K562 (cell line): ENCODE results near the gene AGRN. TPM values are rescaled to one million over a fixed set of nuclear protein-coding genes. Genes with fewer than 3 reads are reported as not detected.

Source experiments
- ATAC-seq: fragments of 200-7000 bp; cut with Tn5 transposase; 3 replicates; pipeline ENCODE4 v1.9.1; 2020; ENCODE audit warnings: moderate library complexity
- BruUV-seq: library from RNA; stranded (reverse); fragments of 400-500 nt; replicated peaks from 2 replicates; lab custom pipeline; 2021; lab: Mats Ljungman, UMichigan
- CTCF ChIA-PET: fragments of 300-600 bp; formaldehyde crosslinking; extraction: SDS; loops from one replicate; lab custom pipeline; 2021; ENCODE audit warnings: low intra/inter-chr PET ratio; lab: Yijun Ruan, JAX
- POLR2A ChIA-PET: fragments of 300-600, 350-650 bp; sonication (Branson Sonifier 250); formaldehyde crosslinking; extraction: SDS; loops from one replicate; lab custom pipeline; 2021; ENCODE audit warnings: antibody characterized with exemption, inconsistent platforms; lab: Yijun Ruan, JAX
- DNase-seq, 4 experiments: peaks; one replicate each; pipeline versions ENCODE4 v3.0.0 to v3.0.0-alpha.2; 2011 to 2018; ENCODE audit warnings: low spot score in 3 of 4, mixed read lengths in 3 of 4; ENCODE audit errors: extremely low read depth in 1 of 4
- FAIRE-seq: peaks from 2 replicates; lab custom pipeline; 2011; peaks lifted over from hg19 to GRCh38; lab: Jason Lieb, UNC
- H2AFZ ChIP-seq: 2 replicates; pipeline ENCODE4 v1.6.0; 2011; ENCODE audit warnings: low read depth, low read length, control low read depth, inconsistent platforms
- H3K27ac ChIP-seq: fragments of 200-600 bp; 3 replicates; pipeline ENCODE4 v1.8.0; 2011; ENCODE audit warnings: low read depth, mild to moderate bottlenecking, control low read depth, inconsistent platforms, low read length, moderate library complexity, mixed read lengths; ENCODE audit errors: extremely low read depth
- H3K27me3 ChIP-seq, 2 experiments: fragments of 300-600 bp in 1 of 2; 2 replicates in 1 of 2; 3 replicates in 1 of 2; pipeline versions ENCODE4 v1.6.0 to v1.8.0; 2011; ENCODE audit warnings: inconsistent platforms in 2 of 2, low read length in 2 of 2, mild to moderate bottlenecking in 1 of 2, mixed read lengths in 1 of 2, moderate library complexity in 1 of 2; ENCODE audit not compliant: control insufficient read depth in 2 of 2, insufficient read depth in 2 of 2
- H3K36me3 ChIP-seq: fragments of 300-600 bp; 3 replicates; pipeline ENCODE4 v1.8.0; 2011; ENCODE audit warnings: mild to moderate bottlenecking, low read length, inconsistent platforms; ENCODE audit not compliant: control insufficient read depth, insufficient read depth
- H3K4me1 ChIP-seq, 2 experiments: fragments of 200-600 bp in 1 of 2; replicated peaks in 1 of 2; 2 replicates in 1 of 2; 3 replicates in 1 of 2; pipeline versions ENCODE4 v1.5.1 to v1.8.0; 2011; ENCODE audit warnings: inconsistent platforms in 2 of 2, low read length in 2 of 2, mild to moderate bottlenecking in 1 of 2, mixed read lengths in 1 of 2, moderate library complexity in 1 of 2; ENCODE audit not compliant: control insufficient read depth in 2 of 2, insufficient read depth in 2 of 2
- H3K4me2 ChIP-seq: 2 replicates; pipeline ENCODE4 v1.6.1; 2011; ENCODE audit warnings: low read length, control low read depth, inconsistent platforms, mixed read lengths; ENCODE audit not compliant: insufficient read depth
- H3K4me3 ChIP-seq: fragments of 200-600 bp; sonication (generic), shearing (Covaris generic); 2 replicates; pipeline ENCODE4 v1.5.1; 2016; ENCODE audit warnings: control low read depth, inconsistent platforms
- H3K79me2 ChIP-seq: fragments of 200-600 bp; 3 replicates; pipeline ENCODE4 v1.8.0; 2011; ENCODE audit warnings: low read length, inconsistent platforms; ENCODE audit not compliant: control insufficient read depth, insufficient read depth
- H3K9ac ChIP-seq, 2 experiments: 2 replicates each; pipeline versions ENCODE4 v1.6.0 to v1.6.1; 2011; ENCODE audit warnings: low read depth in 2 of 2, low read length in 2 of 2, control low read depth in 1 of 2, inconsistent platforms in 1 of 2, mild to moderate bottlenecking in 1 of 2, mixed read lengths in 1 of 2; ENCODE audit not compliant: insufficient read depth in 1 of 2
- H3K9me1 ChIP-seq: one replicate; pipeline ENCODE4 v1.6.0; 2011; ENCODE audit warnings: inconsistent platforms, mild to moderate bottlenecking, low read length, moderate library complexity; ENCODE audit not compliant: control insufficient read depth, insufficient read depth
- H3K9me3 ChIP-seq: replicated peaks from 2 replicates; pipeline ENCODE4 v1.5.1; 2011; ENCODE audit warnings: low read depth, low read length, inconsistent platforms; ENCODE audit not compliant: control insufficient read depth, insufficient read depth
- H4K20me1 ChIP-seq: replicated peaks from 2 replicates; pipeline ENCODE4 v1.6.1; 2011; ENCODE audit warnings: low read length, inconsistent platforms, mixed read lengths; ENCODE audit not compliant: control insufficient read depth, insufficient read depth
- FOXK1 ChIP-seq: sonication (generic); formaldehyde crosslinking; IDR thresholded peaks from 2 replicates; pipeline ENCODE4 v1.8.0; 2022; ENCODE audit warnings: missing genetic modification reagents, mild to moderate bottlenecking, borderline replicate concordance
- ILK ChIP-seq: fragments of 450-650 bp; IDR thresholded peaks from 2 replicates; pipeline ENCODE4 v1.6.1; 2016; ENCODE audit warnings: missing genetic modification characterization, low read depth, mild to moderate bottlenecking, missing compliant biosample characterization, moderate library complexity, borderline replicate concordance
- MED1 ChIP-seq: sonication (generic); formaldehyde crosslinking; IDR thresholded peaks from 2 replicates; pipeline ENCODE4 v1.8.1; 2023; ENCODE audit warnings: missing genetic modification reagents, borderline replicate concordance
- MYNN ChIP-seq, 2 experiments: sonication (generic); formaldehyde crosslinking in 1 of 2; IDR thresholded peaks; 2 replicates each; pipeline versions ENCODE4 v1.5.0 to v1.6.1; 2016 to 2020; ENCODE audit warnings: antibody characterized with exemption in 1 of 2, missing genetic modification reagents in 1 of 2
- TGIF2 ChIP-seq: sonication (generic); formaldehyde crosslinking; IDR thresholded peaks from 2 replicates; pipeline ENCODE4 v1.8.1; 2022; ENCODE audit warnings: mild to moderate bottlenecking, missing genetic modification reagents, moderate library complexity
- TRIM28 ChIP-seq: fragments of 450-650 bp; IDR thresholded peaks from 2 replicates; pipeline ENCODE4 v1.6.1; 2017
- U2AF1 ChIP-seq: fragments of 200-400 bp; formaldehyde crosslinking; optimal IDR thresholded peaks from 2 replicates; pipeline ENCODE3; 2017; ENCODE audit warnings: mild to moderate bottlenecking, low read depth, low read length, moderate library complexity
- WHSC1 ChIP-seq: IDR thresholded peaks from one replicate; pipeline ENCODE4 v1.6.1; 2012; ENCODE audit warnings: low read length, control low read depth, inconsistent platforms
- XRCC4 ChIP-seq: IDR thresholded peaks from one replicate; pipeline ENCODE4 v1.6.1; 2011; ENCODE audit not compliant: insufficient read depth, insufficient read length; ENCODE audit errors: extremely low read depth
- ZNF274 ChIP-seq: IDR thresholded peaks from 2 replicates; pipeline ENCODE4 v1.6.1; 2011; ENCODE audit warnings: low read depth, mild to moderate bottlenecking, low read length, moderate library complexity, borderline replicate concordance
- WGBS: fragments of 100-300 bp; shearing (Covaris generic); methylation state at CpG from one replicate; pipeline ENCODE4 v1.1.6; 2016; ENCODE audit warnings: low coverage, mixed read lengths; ENCODE audit not compliant: insufficient coverage; ENCODE audit errors: missing lambda C conversion rate; 5-methylcytosine and 5-hydroxymethylcytosine counted together
- in situ Hi-C: fragments of 300-500 bp; cut with MboI; formaldehyde crosslinking; loops from 4 replicates; pipeline ENCODE4 v1.15.0; 2018; ENCODE audit warnings: inconsistent platforms, mixed read lengths
- intact Hi-C: fragments of 100-400 bp; cut with micrococcal nuclease; formaldehyde crosslinking; loops from 2 replicates; pipeline ENCODE4 v1.14.2; 2022
- polyA plus RNA-seq, 8 experiments: library from polyadenylated mRNA; depleted of rRNA in 4 of 8; stranded (reverse) in 5 of 8; unstranded in 3 of 8; fragments of >200 nt; fragmentation: Nextera tagmentation in 2 of 8; fragmentation: Illumina TruSeq in 1 of 8; extraction: Ambion mirVana in 2 of 8; extraction: Trizol in 1 of 8; gene quantifications; 2 replicates each; pipeline versions ENCODE4 v1.2.1 to v1.2.3, GENCODE V29; 2011 to 2014; ENCODE audit warnings: inconsistent platforms in 1 of 8, missing spikeins in 1 of 8
- total RNA-seq, 7 experiments: library from RNA; depleted of rRNA in 6 of 7; stranded (reverse); fragments of >200 nt in 6 of 7; fragmentation: Illumina TruSeq in 2 of 7; extraction: Trizol in 2 of 7; gene quantifications; 2 replicates each; pipeline versions ENCODE4 v1.2.1 to v1.2.3, GENCODE V29; 2011 to 2021; ENCODE audit warnings: low replicate concordance in 1 of 7
- TF ChIP-seq, protein P1 (sequence below): sonication (generic); formaldehyde crosslinking; IDR thresholded peaks from 2 replicates; pipeline ENCODE4 v1.5.0; 2020; ENCODE audit warnings: missing genetic modification reagents

AGRN gene
- total and polyA plus RNA-seq, 9 of the 15 experiments (the other 6 are each of a cell fraction or from before 2014, with no cell fraction given) = 0.04 to 111 (median 18.1) TPM

GRCh38 chr1:1047963-1048362 is 28.0 kb downstream of the AGRN start:
- Histone ChIP-seq H3K79me2 (no peaks in the 10 kb centered on the region), H3K9me3 (no peaks in the 10 kb centered on the region), H3K27ac (no peak overlapping the region), H3K36me3 (peaks cover 86% of the 10 kb centered on the region), H4K20me1 (no peaks in the 10 kb centered on the region), H3K4me1 (peaks cover 0 to 37% of the 10 kb centered on the region in 2 experiments; a peak in 2 of 5 replicates), H3K9me1 (no peaks in the 10 kb centered on the region), H3K9ac (no peak overlapping the region), H2AFZ (no peak overlapping the region), H3K27me3 (no peaks in the 10 kb centered on the region), H3K4me3 (no peak overlapping the region), H3K4me2 (no peak overlapping the region)
- in situ Hi-C loops (no loop called here), intact Hi-C loops (no loop called here)
- FAIRE-seq (no peak), ATAC-seq (no peak), DNase-seq (no peak)
- no TSS peak for BruUV-seq
- TF ChIP-seq U2AF1 (no peak), TGIF2 (no peak), MYNN (IDR thresholded peaks at IDR 0.05) (no peak), MYNN (CRISPR knock-in tag; IDR thresholded peaks at IDR 0.05) (no peak), TRIM28 (no peak), XRCC4 (no peak), FOXK1 (CRISPR knock-in tag) (no peak), MED1 (CRISPR knock-in tag) (no peak), ZNF274 (no peak), ILK (tag) (no peak), WHSC1 (no peak)
- TF ChIP-seq, protein P1, sequence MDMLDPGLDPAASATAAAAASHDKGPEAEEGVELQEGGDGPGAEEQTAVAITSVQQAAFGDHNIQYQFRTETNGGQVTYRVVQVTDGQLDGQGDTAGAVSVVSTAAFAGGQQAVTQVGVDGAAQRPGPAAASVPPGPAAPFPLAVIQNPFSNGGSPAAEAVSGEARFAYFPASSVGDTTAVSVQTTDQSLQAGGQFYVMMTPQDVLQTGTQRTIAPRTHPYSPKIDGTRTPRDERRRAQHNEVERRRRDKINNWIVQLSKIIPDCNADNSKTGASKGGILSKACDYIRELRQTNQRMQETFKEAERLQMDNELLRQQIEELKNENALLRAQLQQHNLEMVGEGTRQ (CRISPR knock-in tag) = no peak
- ChIA-PET POLR2A (interaction anchor here (0.6 kb wide), 1 partner anchor 90 kb away, joined by 3 read pairs; no protein-coding TSS in a partner anchor), CTCF (no interaction called here)
- 95% methylated on average over 9 of the region's 25 CpGs for WGBS
